Gastrocnemius medialis (tissue), 4 donors: ENCODE results near the gene RPUSD1. TPM values are rescaled to one million over a fixed set of nuclear protein-coding genes. Genes with fewer than 3 reads are reported as not detected.
"Not testable (repeated sequence)": the region's sequence is repeated elsewhere in the genome, so short reads cannot be mapped to it uniquely, and the experiment has no call there.

Experiments used
- ATAC-seq, 2 donors: fragments of 150-250 bp; one replicate each; pipeline ENCODE4 v1.9.1; 2016
- DNase-seq, 2 donors: peaks; one replicate each; pipeline ENCODE4 v3.0.0-alpha.2; 2019
- H3K27ac ChIP-seq, 4 donors: fragments of 200-600 bp; sonication (generic); 1 replicate in 1 of 4; 2 replicates in 3 of 4; pipeline ENCODE4 v1.5.1; 2016 to 2018; ENCODE audit warnings: mild to moderate bottlenecking in 2 of 4, moderate library complexity in 1 of 4
- H3K27me3 ChIP-seq, 3 donors: fragments of 200-600 bp; sonication (generic) in 2 of 3; 1 replicate in 1 of 3; 2 replicates in 2 of 3; pipeline versions ENCODE4 v1.5.1 to v1.6.0; 2016 to 2019; ENCODE audit warnings: mild to moderate bottlenecking in 1 of 3, moderate library complexity in 1 of 3
- H3K36me3 ChIP-seq, 2 donors: fragments of 200-600 bp; sonication (generic) in 1 of 2; one replicate each; pipeline ENCODE4 v1.5.1; 2017 to 2018
- H3K4me1 ChIP-seq, 2 donors: fragments of 200-600 bp; sonication (generic) in 1 of 2; one replicate each; pipeline ENCODE4 v1.5.1; 2016 to 2017; ENCODE audit warnings: mild to moderate bottlenecking in 2 of 2
- H3K4me3 ChIP-seq, 4 donors: fragments of 200-600 bp; sonication (generic) in 3 of 4; 1 replicate in 1 of 4; 2 replicates in 3 of 4; pipeline ENCODE4 v1.5.1; 2016 to 2019; ENCODE audit warnings: mild to moderate bottlenecking in 2 of 4
- H3K9me3 ChIP-seq, 3 donors: fragments of 200-600 bp; sonication (generic) in 2 of 3; 1 replicate in 1 of 3; 2 replicates in 2 of 3; pipeline ENCODE4 v1.5.1; 2016 to 2019
- CTCF ChIP-seq, 5 experiments: fragments of 450-650 bp in 3 of 5; fragments of 200-600 bp in 2 of 5; sonication (generic) in 2 of 5; IDR thresholded peaks in 4 of 5; conservative IDR thresholded peaks in 1 of 5; 1 replicate in 4 of 5; 2 replicates in 1 of 5; pipeline ENCODE4 v1.5.1; 2016 to 2019; ENCODE audit warnings: antibody characterized with exemption in 5 of 5, mild to moderate bottlenecking in 3 of 5, moderate library complexity in 3 of 5
- POLR2A ChIP-seq, 2 donors: fragments of 450-650 bp; IDR thresholded peaks; one replicate each; pipeline ENCODE4 v1.6.1; 2017; ENCODE audit warnings: antibody characterized with exemption in 2 of 2, mild to moderate bottlenecking in 2 of 2, moderate library complexity in 2 of 2
- in situ Hi-C, 4 donors: fragments of 200-750 bp; cut with MboI; loops; one replicate each; pipeline versions ENCODE4 v1.15.0 to v1.8.0; 2017; ENCODE audit warnings: low sequenced_read_pairs in 4 of 4
- intact Hi-C: fragments of 100-400 bp; cut with DNase I; formaldehyde crosslinking; loops from one replicate; pipeline ENCODE4 v1.15.1; 2023; ENCODE audit warnings: low total_unique reads
- total RNA-seq, 4 donors: library from RNA; depleted of rRNA; stranded (reverse); fragments of >200 nt; gene quantifications; one replicate each; pipeline versions ENCODE4 v1.1.0 to v1.2.3, GENCODE V29; 2016

The RPUSD1 gene
- total RNA-seq, 4 donors from 2014 or later = 7.8 to 23.8 (median 15.2) TPM

DNA sequence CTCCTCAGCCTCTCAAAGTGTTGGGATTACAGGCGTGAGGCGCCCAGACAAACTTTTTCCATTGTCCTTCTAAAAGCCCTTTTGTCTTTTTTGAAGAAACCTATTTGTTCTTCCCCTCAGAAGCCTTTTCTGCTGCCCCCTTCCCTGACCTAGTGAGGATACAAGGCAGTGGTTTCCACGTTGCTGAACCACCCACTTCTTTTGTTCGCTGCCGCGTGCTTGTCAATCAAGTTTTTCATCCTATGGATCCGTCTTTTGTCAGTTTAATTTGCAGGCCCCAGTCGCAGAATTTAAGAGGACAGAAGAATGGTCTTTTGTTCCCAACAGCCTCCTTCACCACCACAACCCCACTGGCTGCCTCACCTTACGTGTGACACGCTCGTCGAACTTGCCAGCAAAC lies 32.6 kb upstream of the RPUSD1 start:
- no peaks in the 10 kb centered on the region for H3K9me3 ChIP-seq
- no peak for DNase-seq
- in situ Hi-C loops (loop anchor here in 1 of 4 donors (25.0 kb wide), 1 partner anchor 242 kb away; the partner anchor contains the start of gene SSTR5), intact Hi-C loops (no loop called here)
- H3K4me1 ChIP-seq = no peaks in the 10 kb centered on the region
- H3K27ac ChIP-seq = no peak overlapping the region
- H3K27me3 ChIP-seq = peaks cover 43 to 63% (median 57%) of the 10 kb centered on the region in 3 donors
- no peaks in the 10 kb centered on the region for H3K36me3 ChIP-seq
- H3K4me3 ChIP-seq = no peak overlapping the region
- ATAC-seq = no peak
- TF ChIP-seq POLR2A (IDR thresholded peaks at IDR 0.05) (no peak), CTCF (IDR thresholded peaks at IDR 0.05 in 4 of 5, conservative IDR thresholded peaks at IDR 0.05 in 1 of 5) (no peak)

DNA sequence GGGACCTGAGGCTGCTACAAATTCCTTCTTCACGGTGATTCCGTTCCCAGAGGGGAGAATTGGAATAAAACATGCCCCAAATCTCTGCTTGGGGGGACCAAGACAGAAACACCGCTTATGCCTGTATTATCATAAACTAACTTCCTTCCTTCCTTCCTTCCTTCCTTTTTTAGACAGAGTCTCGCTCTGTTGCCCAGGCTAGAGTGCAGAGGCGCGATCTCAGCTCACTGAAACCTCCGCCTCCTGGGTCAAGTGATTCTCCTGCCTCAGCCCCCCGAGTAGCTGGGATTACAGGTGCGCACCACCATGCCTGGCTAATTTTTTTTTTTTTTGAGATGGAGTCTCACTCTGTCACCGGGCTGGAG lies 31.8 kb upstream of the RPUSD1 start:
- H3K36me3 ChIP-seq, H3K9me3 ChIP-seq, intact Hi-C loops, H3K27ac ChIP-seq, DNase-seq, H3K4me1 ChIP-seq, H3K4me3 ChIP-seq, ATAC-seq: not testable (repeated sequence)
- in situ Hi-C loops = loop anchor here in 1 of 4 donors (25.0 kb wide), 1 partner anchor 242 kb away; the partner anchor contains the start of gene SSTR5
- H3K27me3 ChIP-seq = peaks cover 44 to 62% (median 56%) of the 10 kb centered on the region in 3 donors

DNA sequence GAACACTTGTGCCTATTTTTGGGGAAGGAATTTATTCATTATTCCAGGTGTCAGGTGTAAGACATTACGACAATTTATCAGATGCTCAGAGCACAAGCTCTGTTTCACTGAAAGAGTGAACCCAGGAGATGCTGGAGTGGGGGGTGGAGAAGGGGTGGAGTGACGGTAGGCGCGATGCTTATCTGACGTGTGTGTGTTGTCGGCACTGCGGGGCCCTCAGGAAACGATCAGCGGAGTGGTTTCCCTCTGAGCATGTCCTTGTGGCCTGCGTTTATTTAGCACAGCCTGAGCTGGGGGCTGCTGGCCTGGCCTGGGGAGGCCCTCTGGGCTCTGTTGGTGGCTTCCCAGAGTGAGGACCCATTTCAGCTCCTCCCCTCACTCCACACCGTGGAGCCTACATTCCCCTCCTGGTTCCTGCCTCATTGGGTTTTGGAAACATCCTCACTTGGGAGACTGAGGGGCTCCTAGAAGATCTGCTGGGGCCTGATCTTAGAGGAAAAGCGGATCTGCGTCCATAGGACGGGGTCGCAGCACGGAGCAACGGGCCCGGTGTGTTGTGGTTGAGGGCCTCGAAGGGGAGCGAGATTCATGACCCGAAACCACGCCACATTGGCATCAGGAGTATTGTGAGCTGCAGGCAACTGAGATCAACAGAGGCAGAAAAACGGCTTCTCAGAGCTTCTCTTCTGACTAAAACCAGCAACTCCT lies 31.3 kb upstream of the RPUSD1 start:
- H3K4me1 ChIP-seq = no peaks in the 10 kb centered on the region
- intact Hi-C loops (no loop called here), in situ Hi-C loops (loop anchor here in 1 of 4 donors (25.0 kb wide), 1 partner anchor 243 kb away; the partner anchor contains the start of gene SSTR5)
- H3K9me3 ChIP-seq = no peaks in the 10 kb centered on the region
- no peak overlapping the region for H3K4me3 ChIP-seq
- DNase-seq (no peak), ATAC-seq (no peak)
- no peak overlapping the region for H3K27ac ChIP-seq
- TF ChIP-seq POLR2A (IDR thresholded peaks at IDR 0.05) (no peak), CTCF (IDR thresholded peaks at IDR 0.05 in 4 of 5, conservative IDR thresholded peaks at IDR 0.05 in 1 of 5) (no peak)
- H3K27me3 ChIP-seq = peaks cover 44 to 62% (median 56%) of the 10 kb centered on the region in 3 donors
- no peaks in the 10 kb centered on the region for H3K36me3 ChIP-seq

- no peaks in the 10 kb centered on the region for H3K36me3 ChIP-seq
- in situ Hi-C loops = loop anchor here in 1 of 4 donors (25.0 kb wide), 1 partner anchor 244 kb away; the partner anchor contains the start of gene SSTR5
- H3K4me3 ChIP-seq = no peak overlapping the region
- DNase-seq (no peak), ATAC-seq (no peak)
- no peaks in the 10 kb centered on the region for H3K9me3 ChIP-seq
- TF ChIP-seq CTCF (IDR thresholded peaks at IDR 0.05 in 4 of 5, conservative IDR thresholded peaks at IDR 0.05 in 1 of 5) (no peak), POLR2A (IDR thresholded peaks at IDR 0.05) (no peak)
- intact Hi-C loops = no loop called here
- no peaks in the 10 kb centered on the region for H3K4me1 ChIP-seq
- H3K27me3 ChIP-seq = peaks cover 48 to 62% (median 56%) of the 10 kb centered on the region in 3 donors
- H3K27ac ChIP-seq = no peak overlapping the region
Measured at GRCh38 chr16:818592-818991, 30.4 kb upstream of the RPUSD1 start.

- intact Hi-C loops = no loop called here
- H3K36me3 ChIP-seq = no peaks in the 10 kb centered on the region
- DNase-seq (no peak), ATAC-seq (no peak)
- no peaks in the 10 kb centered on the region for H3K4me1 ChIP-seq
- H3K27me3 ChIP-seq = peaks cover 48 to 63% (median 55%) of the 10 kb centered on the region in 3 donors
- TF ChIP-seq POLR2A (IDR thresholded peaks at IDR 0.05) (no peak), CTCF (IDR thresholded peaks at IDR 0.05 in 4 of 5, conservative IDR thresholded peaks at IDR 0.05 in 1 of 5) (no peak)
- H3K9me3 ChIP-seq = no peaks in the 10 kb centered on the region
- no peak overlapping the region for H3K4me3 ChIP-seq
- in situ Hi-C loops = loop anchor here in 1 of 4 donors (25.0 kb wide), 1 partner anchor 244 kb away; the partner anchor contains the start of gene SSTR5
- no peak overlapping the region for H3K27ac ChIP-seq
Measured at GRCh38 chr16:818132-818531, 30.0 kb upstream of the RPUSD1 start.
